Neutrophil (primary cell): ENCODE results near the gene IMPDH1.

ENCODE experiments used
- H3K27ac ChIP-seq: fragments of 200-600 bp; sonication (generic); 2 replicates; pipeline ENCODE4 v1.5.1; 2016; ENCODE audit warnings: mild to moderate bottlenecking, moderate library complexity
- H3K27me3 ChIP-seq: fragments of 200-600 bp; sonication (generic); 2 replicates; pipeline ENCODE4 v1.6.0; 2016; ENCODE audit warnings: mild to moderate bottlenecking
- H3K36me3 ChIP-seq: fragments of 200-600 bp; sonication (generic); 2 replicates; pipeline ENCODE4 v1.5.1; 2017
- H3K4me1 ChIP-seq, 2 experiments: fragments of 200-600 bp in 1 of 2; sonication (generic) in 1 of 2; 1 replicate in 1 of 2; 2 replicates in 1 of 2; pipeline versions ENCODE4 v1.5.1 to v1.6.1; 2013 to 2016; ENCODE audit warnings: low read depth in 1 of 2, low read length in 1 of 2, mild to moderate bottlenecking in 1 of 2, moderate library complexity in 1 of 2; ENCODE audit not compliant: control insufficient read depth in 1 of 2, insufficient read depth in 1 of 2
- H3K4me3 ChIP-seq, 2 experiments: fragments of 200-600 bp in 1 of 2; sonication (generic) in 1 of 2; 1 replicate in 1 of 2; 2 replicates in 1 of 2; pipeline ENCODE4 v1.5.1; 2013 to 2016; ENCODE audit warnings: low read depth in 1 of 2, low read length in 1 of 2, mild to moderate bottlenecking in 1 of 2, moderate library complexity in 1 of 2
- H3K9me3 ChIP-seq: fragments of 200-600 bp; sonication (generic); 2 replicates; pipeline ENCODE4 v1.5.1; 2016
- CTCF ChIP-seq: fragments of 200-600 bp; sonication (generic); IDR thresholded peaks from 2 replicates; pipeline ENCODE4 v1.5.1; 2016; ENCODE audit warnings: antibody characterized with exemption

The IMPDH1 gene

GRCh38 chr7:128422842-128423241 lies 13.1 kb upstream of the IMPDH1 start:
- no peak for TF ChIP-seq CTCF
- no peak overlapping the region for H3K4me3 ChIP-seq

GRCh38 chr7:128422037-128422436 lies 12.3 kb upstream of the IMPDH1 start:
- no peak for TF ChIP-seq CTCF
- H3K4me3 ChIP-seq = no peak overlapping the region
- H3K27ac ChIP-seq = no peak overlapping the region
- H3K27me3 ChIP-seq = no peaks in the 10 kb centered on the region
- no peaks in the 10 kb centered on the region for H3K36me3 ChIP-seq
- no peaks in the 10 kb centered on the region for H3K9me3 ChIP-seq
- no peaks in the 10 kb centered on the region for H3K4me1 ChIP-seq

More at GRCh38 chr7:128422842-128423241, 13.1 kb upstream of the IMPDH1 start:
- Histone ChIP-seq H3K27me3 (no peaks in the 10 kb centered on the region), H3K9me3 (no peaks in the 10 kb centered on the region), H3K4me1 (no peaks in the 10 kb centered on the region), H3K27ac (no peak overlapping the region), H3K36me3 (no peaks in the 10 kb centered on the region)

- Histone ChIP-seq H3K4me1 (no peaks in the 10 kb centered on the region), H3K27ac (no peak overlapping the region)
- no peak for TF ChIP-seq CTCF
These were observed 11.6 kb upstream of the IMPDH1 start for GRCh38 chr7:128421384-128421783.

GRCh38 chr7:128420773-128421172 lies 11.0 kb upstream of the IMPDH1 start:
- TF ChIP-seq CTCF = no peak
- no peaks in the 10 kb centered on the region for H3K4me1 ChIP-seq
- H3K27ac ChIP-seq = no peak overlapping the region
- H3K36me3 ChIP-seq = no peaks in the 10 kb centered on the region
- H3K4me3 ChIP-seq = no peak overlapping the region
- no peaks in the 10 kb centered on the region for H3K27me3 ChIP-seq
- H3K9me3 ChIP-seq = no peaks in the 10 kb centered on the region

More at GRCh38 chr7:128421384-128421783, 11.6 kb upstream of the IMPDH1 start:
- Histone ChIP-seq H3K27me3 (no peaks in the 10 kb centered on the region), H3K9me3 (no peaks in the 10 kb centered on the region), H3K36me3 (no peaks in the 10 kb centered on the region), H3K4me3 (no peak overlapping the region)

- Histone ChIP-seq H3K4me3 (no peak overlapping the region), H3K9me3 (no peaks in the 10 kb centered on the region), H3K27ac (no peak overlapping the region), H3K36me3 (no peaks in the 10 kb centered on the region), H3K4me1 (no peaks in the 10 kb centered on the region), H3K27me3 (no peaks in the 10 kb centered on the region)
- no peak for TF ChIP-seq CTCF
These were observed 9.5 kb upstream of the IMPDH1 start for GRCh38 chr7:128419257-128419656.

GRCh38 chr7:128417071-128417470 lies 7.3 kb upstream of the IMPDH1 start:
- no peak overlapping the region for H3K4me3 ChIP-seq
- no peaks in the 10 kb centered on the region for H3K9me3 ChIP-seq
- H3K27me3 ChIP-seq = no peaks in the 10 kb centered on the region
- H3K4me1 ChIP-seq = no peaks in the 10 kb centered on the region
- no peaks in the 10 kb centered on the region for H3K36me3 ChIP-seq
- TF ChIP-seq CTCF = no peak
- H3K27ac ChIP-seq = no peak overlapping the region
